ENCODE data around the gene HOOK2.

DNA sequence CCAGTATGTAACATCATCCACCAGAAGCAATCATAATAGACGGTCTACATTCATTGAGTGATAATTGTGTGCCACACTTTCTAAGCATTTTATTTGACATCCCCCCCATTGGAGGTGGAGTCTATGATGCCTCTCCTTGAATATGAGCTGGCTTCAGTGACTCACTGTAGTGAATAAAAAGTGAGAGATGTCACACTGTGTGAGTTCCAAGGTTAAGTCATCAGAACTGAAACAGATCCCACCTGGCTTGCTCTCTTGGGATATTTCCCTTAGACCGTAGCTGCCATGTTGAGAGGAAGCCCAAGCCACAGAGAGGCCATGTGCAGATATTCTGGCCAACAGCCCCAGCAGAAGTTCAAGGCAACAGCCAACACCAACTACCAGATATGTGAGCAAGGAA is 46.4 kb upstream of the HOOK2 start:
- TF ChIP-seq, protein P1, sequence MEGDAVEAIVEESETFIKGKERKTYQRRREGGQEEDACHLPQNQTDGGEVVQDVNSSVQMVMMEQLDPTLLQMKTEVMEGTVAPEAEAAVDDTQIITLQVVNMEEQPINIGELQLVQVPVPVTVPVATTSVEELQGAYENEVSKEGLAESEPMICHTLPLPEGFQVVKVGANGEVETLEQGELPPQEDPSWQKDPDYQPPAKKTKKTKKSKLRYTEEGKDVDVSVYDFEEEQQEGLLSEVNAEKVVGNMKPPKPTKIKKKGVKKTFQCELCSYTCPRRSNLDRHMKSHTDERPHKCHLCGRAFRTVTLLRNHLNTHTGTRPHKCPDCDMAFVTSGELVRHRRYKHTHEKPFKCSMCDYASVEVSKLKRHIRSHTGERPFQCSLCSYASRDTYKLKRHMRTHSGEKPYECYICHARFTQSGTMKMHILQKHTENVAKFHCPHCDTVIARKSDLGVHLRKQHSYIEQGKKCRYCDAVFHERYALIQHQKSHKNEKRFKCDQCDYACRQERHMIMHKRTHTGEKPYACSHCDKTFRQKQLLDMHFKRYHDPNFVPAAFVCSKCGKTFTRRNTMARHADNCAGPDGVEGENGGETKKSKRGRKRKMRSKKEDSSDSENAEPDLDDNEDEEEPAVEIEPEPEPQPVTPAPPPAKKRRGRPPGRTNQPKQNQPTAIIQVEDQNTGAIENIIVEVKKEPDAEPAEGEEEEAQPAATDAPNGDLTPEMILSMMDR (tag by site-specific recombination; IDR thresholded peaks at IDR 0.05): no peak
- TF ChIP-seq TCF7L2 (IDR thresholded peaks at IDR 0.05; ENCODE audit: borderline replicate concordance, low read depth, low read length) (no peak), ZFP41 (tag by site-specific recombination; IDR thresholded peaks at IDR 0.05; ENCODE audit: borderline replicate concordance) (no peak), ZNF391 (tag by site-specific recombination; IDR thresholded peaks at IDR 0.05; ENCODE audit: borderline replicate concordance, low read depth) (no peak), ZNF274 (IDR thresholded peaks at IDR 0.05; ENCODE audit: low read length) (no peak), ZNF274 (tag by site-specific recombination; IDR thresholded peaks at IDR 0.05; ENCODE audit: borderline replicate concordance) (no peak), ZNF558 (tag by site-specific recombination; IDR thresholded peaks at IDR 0.05) (no peak), ZNF23 (tag by site-specific recombination; IDR thresholded peaks at IDR 0.05; ENCODE audit: borderline replicate concordance) (no peak), SP2 (tag by site-specific recombination; IDR thresholded peaks at IDR 0.05) (no peak), ZNF501 (tag by site-specific recombination; IDR thresholded peaks at IDR 0.05) (no peak), ZNF654 (tag by site-specific recombination; IDR thresholded peaks at IDR 0.05; ENCODE audit: low read depth) (no peak), ZNF521 (tag by site-specific recombination; IDR thresholded peaks at IDR 0.05) (no peak), ZNF24 (tag by site-specific recombination; IDR thresholded peaks at IDR 0.05) (peak; percentile 38; the same call in 1 of the 2 replicates)
- TF ChIP-seq, protein P2, sequence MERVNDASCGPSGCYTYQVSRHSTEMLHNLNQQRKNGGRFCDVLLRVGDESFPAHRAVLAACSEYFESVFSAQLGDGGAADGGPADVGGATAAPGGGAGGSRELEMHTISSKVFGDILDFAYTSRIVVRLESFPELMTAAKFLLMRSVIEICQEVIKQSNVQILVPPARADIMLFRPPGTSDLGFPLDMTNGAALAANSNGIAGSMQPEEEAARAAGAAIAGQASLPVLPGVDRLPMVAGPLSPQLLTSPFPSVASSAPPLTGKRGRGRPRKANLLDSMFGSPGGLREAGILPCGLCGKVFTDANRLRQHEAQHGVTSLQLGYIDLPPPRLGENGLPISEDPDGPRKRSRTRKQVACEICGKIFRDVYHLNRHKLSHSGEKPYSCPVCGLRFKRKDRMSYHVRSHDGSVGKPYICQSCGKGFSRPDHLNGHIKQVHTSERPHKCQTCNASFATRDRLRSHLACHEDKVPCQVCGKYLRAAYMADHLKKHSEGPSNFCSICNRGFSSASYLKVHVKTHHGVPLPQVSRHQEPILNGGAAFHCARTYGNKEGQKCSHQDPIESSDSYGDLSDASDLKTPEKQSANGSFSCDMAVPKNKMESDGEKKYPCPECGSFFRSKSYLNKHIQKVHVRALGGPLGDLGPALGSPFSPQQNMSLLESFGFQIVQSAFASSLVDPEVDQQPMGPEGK (tag by site-specific recombination; IDR thresholded peaks at IDR 0.05): no peak
- TF ChIP-seq, protein P3, sequence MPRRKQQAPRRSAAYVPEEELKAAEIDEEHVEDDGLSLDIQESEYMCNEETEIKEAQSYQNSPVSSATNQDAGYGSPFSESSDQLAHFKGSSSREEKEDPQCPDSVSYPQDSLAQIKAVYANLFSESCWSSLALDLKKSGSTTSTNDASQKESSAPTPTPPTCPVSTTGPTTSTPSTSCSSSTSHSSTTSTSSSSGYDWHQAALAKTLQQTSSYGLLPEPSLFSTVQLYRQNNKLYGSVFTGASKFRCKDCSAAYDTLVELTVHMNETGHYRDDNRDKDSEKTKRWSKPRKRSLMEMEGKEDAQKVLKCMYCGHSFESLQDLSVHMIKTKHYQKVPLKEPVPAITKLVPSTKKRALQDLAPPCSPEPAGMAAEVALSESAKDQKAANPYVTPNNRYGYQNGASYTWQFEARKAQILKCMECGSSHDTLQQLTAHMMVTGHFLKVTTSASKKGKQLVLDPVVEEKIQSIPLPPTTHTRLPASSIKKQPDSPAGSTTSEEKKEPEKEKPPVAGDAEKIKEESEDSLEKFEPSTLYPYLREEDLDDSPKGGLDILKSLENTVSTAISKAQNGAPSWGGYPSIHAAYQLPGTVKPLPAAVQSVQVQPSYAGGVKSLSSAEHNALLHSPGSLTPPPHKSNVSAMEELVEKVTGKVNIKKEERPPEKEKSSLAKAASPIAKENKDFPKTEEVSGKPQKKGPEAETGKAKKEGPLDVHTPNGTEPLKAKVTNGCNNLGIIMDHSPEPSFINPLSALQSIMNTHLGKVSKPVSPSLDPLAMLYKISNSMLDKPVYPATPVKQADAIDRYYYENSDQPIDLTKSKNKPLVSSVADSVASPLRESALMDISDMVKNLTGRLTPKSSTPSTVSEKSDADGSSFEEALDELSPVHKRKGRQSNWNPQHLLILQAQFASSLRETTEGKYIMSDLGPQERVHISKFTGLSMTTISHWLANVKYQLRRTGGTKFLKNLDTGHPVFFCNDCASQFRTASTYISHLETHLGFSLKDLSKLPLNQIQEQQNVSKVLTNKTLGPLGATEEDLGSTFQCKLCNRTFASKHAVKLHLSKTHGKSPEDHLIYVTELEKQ (tag by site-specific recombination; IDR thresholded peaks at IDR 0.05; ENCODE audit: borderline replicate concordance): no peak

Data from HEK293 (cell line).